K562 (cell line): ENCODE results near the gene PRSS56. TPM values are rescaled to one million over a fixed set of nuclear protein-coding genes. Genes with fewer than 3 reads are reported as not detected.

Source experiments
- ATAC-seq: fragments of 200-7000 bp; cut with Tn5 transposase; 3 replicates; pipeline ENCODE4 v1.9.1; 2020; ENCODE audit warnings: moderate library complexity
- BruUV-seq: library from RNA; stranded (reverse); fragments of 400-500 nt; replicated peaks from 2 replicates; lab custom pipeline; 2021; lab: Mats Ljungman, UMichigan
- CTCF ChIA-PET: fragments of 300-600 bp; formaldehyde crosslinking; extraction: SDS; loops from one replicate; lab custom pipeline; 2021; ENCODE audit warnings: low intra/inter-chr PET ratio; lab: Yijun Ruan, JAX
- POLR2A ChIA-PET: fragments of 300-600, 350-650 bp; sonication (Branson Sonifier 250); formaldehyde crosslinking; extraction: SDS; loops from one replicate; lab custom pipeline; 2021; ENCODE audit warnings: antibody characterized with exemption, inconsistent platforms; lab: Yijun Ruan, JAX
- DNase-seq, 4 experiments: peaks; one replicate each; pipeline versions ENCODE4 v3.0.0 to v3.0.0-alpha.2; 2011 to 2018; ENCODE audit warnings: low spot score in 3 of 4, mixed read lengths in 3 of 4; ENCODE audit errors: extremely low read depth in 1 of 4
- FAIRE-seq: peaks from 2 replicates; lab custom pipeline; 2011; peaks lifted over from hg19 to GRCh38; lab: Jason Lieb, UNC
- H2AFZ ChIP-seq: 2 replicates; pipeline ENCODE4 v1.6.0; 2011; ENCODE audit warnings: low read depth, low read length, control low read depth, inconsistent platforms
- H3K27ac ChIP-seq: fragments of 200-600 bp; 3 replicates; pipeline ENCODE4 v1.8.0; 2011; ENCODE audit warnings: low read depth, mild to moderate bottlenecking, control low read depth, inconsistent platforms, low read length, moderate library complexity, mixed read lengths; ENCODE audit errors: extremely low read depth
- H3K27me3 ChIP-seq, 2 experiments: fragments of 300-600 bp in 1 of 2; 2 replicates in 1 of 2; 3 replicates in 1 of 2; pipeline versions ENCODE4 v1.6.0 to v1.8.0; 2011; ENCODE audit warnings: inconsistent platforms in 2 of 2, low read length in 2 of 2, mild to moderate bottlenecking in 1 of 2, mixed read lengths in 1 of 2, moderate library complexity in 1 of 2; ENCODE audit not compliant: control insufficient read depth in 2 of 2, insufficient read depth in 2 of 2
- H3K36me3 ChIP-seq: fragments of 300-600 bp; 3 replicates; pipeline ENCODE4 v1.8.0; 2011; ENCODE audit warnings: mild to moderate bottlenecking, low read length, inconsistent platforms; ENCODE audit not compliant: control insufficient read depth, insufficient read depth
- H3K4me1 ChIP-seq, 2 experiments: fragments of 200-600 bp in 1 of 2; replicated peaks in 1 of 2; 2 replicates in 1 of 2; 3 replicates in 1 of 2; pipeline versions ENCODE4 v1.5.1 to v1.8.0; 2011; ENCODE audit warnings: inconsistent platforms in 2 of 2, low read length in 2 of 2, mild to moderate bottlenecking in 1 of 2, mixed read lengths in 1 of 2, moderate library complexity in 1 of 2; ENCODE audit not compliant: control insufficient read depth in 2 of 2, insufficient read depth in 2 of 2
- H3K4me2 ChIP-seq: 2 replicates; pipeline ENCODE4 v1.6.1; 2011; ENCODE audit warnings: low read length, control low read depth, inconsistent platforms, mixed read lengths; ENCODE audit not compliant: insufficient read depth
- H3K4me3 ChIP-seq: fragments of 200-600 bp; sonication (generic), shearing (Covaris generic); 2 replicates; pipeline ENCODE4 v1.5.1; 2016; ENCODE audit warnings: control low read depth, inconsistent platforms
- H3K79me2 ChIP-seq: fragments of 200-600 bp; 3 replicates; pipeline ENCODE4 v1.8.0; 2011; ENCODE audit warnings: low read length, inconsistent platforms; ENCODE audit not compliant: control insufficient read depth, insufficient read depth
- H3K9ac ChIP-seq, 2 experiments: 2 replicates each; pipeline versions ENCODE4 v1.6.0 to v1.6.1; 2011; ENCODE audit warnings: low read depth in 2 of 2, low read length in 2 of 2, control low read depth in 1 of 2, inconsistent platforms in 1 of 2, mild to moderate bottlenecking in 1 of 2, mixed read lengths in 1 of 2; ENCODE audit not compliant: insufficient read depth in 1 of 2
- H3K9me1 ChIP-seq: one replicate; pipeline ENCODE4 v1.6.0; 2011; ENCODE audit warnings: inconsistent platforms, mild to moderate bottlenecking, low read length, moderate library complexity; ENCODE audit not compliant: control insufficient read depth, insufficient read depth
- H3K9me3 ChIP-seq: replicated peaks from 2 replicates; pipeline ENCODE4 v1.5.1; 2011; ENCODE audit warnings: low read depth, low read length, inconsistent platforms; ENCODE audit not compliant: control insufficient read depth, insufficient read depth
- H4K20me1 ChIP-seq: replicated peaks from 2 replicates; pipeline ENCODE4 v1.6.1; 2011; ENCODE audit warnings: low read length, inconsistent platforms, mixed read lengths; ENCODE audit not compliant: control insufficient read depth, insufficient read depth
- HNRNPL ChIP-seq: fragments of 200-400 bp; formaldehyde crosslinking; IDR thresholded peaks from 2 replicates; pipeline ENCODE4 v1.6.1; 2017; ENCODE audit warnings: low read depth, mild to moderate bottlenecking, low read length
- ILF3 ChIP-seq: fragments of 450-650 bp; IDR thresholded peaks from 2 replicates; pipeline ENCODE4 v1.6.1; 2018; ENCODE audit warnings: antibody characterized with exemption, mild to moderate bottlenecking, moderate library complexity, borderline replicate concordance
- MEF2D ChIP-seq: conservative IDR thresholded peaks from 2 replicates; pipeline ENCODE4 v1.6.1; 2016; ENCODE audit warnings: low read depth, missing genetic modification characterization, missing compliant biosample characterization
- NFIX ChIP-seq: fragments of 250-450 bp; sonication (Bioruptor Pico); IDR thresholded peaks from 2 replicates; pipeline ENCODE4 v1.4.0; 2020; ENCODE audit warnings: low read depth, mild to moderate bottlenecking, moderate library complexity
- NRF1 ChIP-seq, 2 experiments: fragments of 450-650 bp; IDR thresholded peaks in 1 of 2; conservative IDR thresholded peaks in 1 of 2; 2 replicates each; pipeline ENCODE4 v1.6.1; 2014; ENCODE audit warnings: mild to moderate bottlenecking in 2 of 2
- PTTG1 ChIP-seq: fragments of 450-650 bp; IDR thresholded peaks from 2 replicates; pipeline ENCODE4 v1.6.1; 2016; ENCODE audit warnings: low read depth, mild to moderate bottlenecking, missing genetic modification characterization, missing compliant biosample characterization
- SUPT5H ChIP-seq: fragments of 450-650 bp; IDR thresholded peaks from 2 replicates; pipeline ENCODE4 v1.6.1; 2016
- TCFL5 ChIP-seq: fragments of 250-450 bp; sonication (Bioruptor Pico); conservative IDR thresholded peaks from 2 replicates; pipeline ENCODE4 v1.6.1; 2021; ENCODE audit warnings: mild to moderate bottlenecking, moderate library complexity, matching md5 sums
- ZNF696 ChIP-seq: fragments of 250-450 bp; sonication (Bioruptor Pico); conservative IDR thresholded peaks from 2 replicates; pipeline ENCODE4 v1.4.0; 2020; ENCODE audit warnings: mild to moderate bottlenecking, moderate library complexity
- WGBS: fragments of 100-300 bp; shearing (Covaris generic); methylation state at CpG from one replicate; pipeline ENCODE4 v1.1.6; 2016; ENCODE audit warnings: low coverage, mixed read lengths; ENCODE audit not compliant: insufficient coverage; ENCODE audit errors: missing lambda C conversion rate; 5-methylcytosine and 5-hydroxymethylcytosine counted together
- in situ Hi-C: fragments of 300-500 bp; cut with MboI; formaldehyde crosslinking; loops from 4 replicates; pipeline ENCODE4 v1.15.0; 2018; ENCODE audit warnings: inconsistent platforms, mixed read lengths
- intact Hi-C: fragments of 100-400 bp; cut with micrococcal nuclease; formaldehyde crosslinking; loops from 2 replicates; pipeline ENCODE4 v1.14.2; 2022
- polyA plus RNA-seq, 8 experiments: library from polyadenylated mRNA; depleted of rRNA in 4 of 8; stranded (reverse) in 5 of 8; unstranded in 3 of 8; fragments of >200 nt; fragmentation: Nextera tagmentation in 2 of 8; fragmentation: Illumina TruSeq in 1 of 8; extraction: Ambion mirVana in 2 of 8; extraction: Trizol in 1 of 8; gene quantifications; 2 replicates each; pipeline versions ENCODE4 v1.2.1 to v1.2.3, GENCODE V29; 2011 to 2014; ENCODE audit warnings: inconsistent platforms in 1 of 8, missing spikeins in 1 of 8
- total RNA-seq, 7 experiments: library from RNA; depleted of rRNA in 6 of 7; stranded (reverse); fragments of >200 nt in 6 of 7; fragmentation: Illumina TruSeq in 2 of 7; extraction: Trizol in 2 of 7; gene quantifications; 2 replicates each; pipeline versions ENCODE4 v1.2.1 to v1.2.3, GENCODE V29; 2011 to 2021; ENCODE audit warnings: low replicate concordance in 1 of 7
- TF ChIP-seq, protein P1 (sequence below): fragments of 450-650 bp; IDR thresholded peaks from 2 replicates; pipeline ENCODE4 v1.6.1; 2016; ENCODE audit warnings: mild to moderate bottlenecking

Gene PRSS56
- total and polyA plus RNA-seq, 9 of the 15 experiments (the other 6 are each of a cell fraction or from before 2014, with no cell fraction given): not detected

GRCh38 chr2:232489516-232490220, 30.5 kb upstream of the PRSS56 start:
- no peaks in the 10 kb centered on the region for H4K20me1 ChIP-seq
- H3K4me3 ChIP-seq: no peak overlapping the region
- no peaks in the 10 kb centered on the region for H3K79me2 ChIP-seq
- BruUV-seq: no TSS peak
- FAIRE-seq (no peak), ATAC-seq (no peak), DNase-seq (no peak)
- no peak overlapping the region for H3K9ac ChIP-seq
- 9% methylated on average over 8 of the region's 9 CpGs for WGBS
- intact Hi-C loops: no loop called here
- no peaks in the 10 kb centered on the region for H3K9me3 ChIP-seq
- H3K36me3 ChIP-seq: no peaks in the 10 kb centered on the region
- H3K27me3 ChIP-seq: peaks cover 0 to 24% of the 10 kb centered on the region in 2 experiments; a peak in 2 of 5 replicates
- ChIA-PET POLR2A (interaction anchor here (0.6 kb wide), 1 partner anchor 39 kb away, joined by 4 read pairs; no protein-coding TSS in a partner anchor), CTCF (no interaction called here)
- H3K27ac ChIP-seq: no peak overlapping the region
- no peaks in the 10 kb centered on the region for H3K4me1 ChIP-seq
- in situ Hi-C loops: no loop called here
- TF ChIP-seq SUPT5H: no peak
- TF ChIP-seq, protein P1, sequence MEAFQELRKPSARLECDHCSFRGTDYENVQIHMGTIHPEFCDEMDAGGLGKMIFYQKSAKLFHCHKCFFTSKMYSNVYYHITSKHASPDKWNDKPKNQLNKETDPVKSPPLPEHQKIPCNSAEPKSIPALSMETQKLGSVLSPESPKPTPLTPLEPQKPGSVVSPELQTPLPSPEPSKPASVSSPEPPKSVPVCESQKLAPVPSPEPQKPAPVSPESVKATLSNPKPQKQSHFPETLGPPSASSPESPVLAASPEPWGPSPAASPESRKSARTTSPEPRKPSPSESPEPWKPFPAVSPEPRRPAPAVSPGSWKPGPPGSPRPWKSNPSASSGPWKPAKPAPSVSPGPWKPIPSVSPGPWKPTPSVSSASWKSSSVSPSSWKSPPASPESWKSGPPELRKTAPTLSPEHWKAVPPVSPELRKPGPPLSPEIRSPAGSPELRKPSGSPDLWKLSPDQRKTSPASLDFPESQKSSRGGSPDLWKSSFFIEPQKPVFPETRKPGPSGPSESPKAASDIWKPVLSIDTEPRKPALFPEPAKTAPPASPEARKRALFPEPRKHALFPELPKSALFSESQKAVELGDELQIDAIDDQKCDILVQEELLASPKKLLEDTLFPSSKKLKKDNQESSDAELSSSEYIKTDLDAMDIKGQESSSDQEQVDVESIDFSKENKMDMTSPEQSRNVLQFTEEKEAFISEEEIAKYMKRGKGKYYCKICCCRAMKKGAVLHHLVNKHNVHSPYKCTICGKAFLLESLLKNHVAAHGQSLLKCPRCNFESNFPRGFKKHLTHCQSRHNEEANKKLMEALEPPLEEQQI: no peak
- TF ChIP-seq ILF3: no peak
- TF ChIP-seq NRF1 (conservative IDR thresholded peaks at IDR 0.05 in 1 of 2, IDR thresholded peaks at IDR 0.05 in 1 of 2): no peak
- no peak for TF ChIP-seq ZNF696 (CRISPR knock-in tag)
- no peak for TF ChIP-seq HNRNPL
- no peak for TF ChIP-seq PTTG1 (tag)
- no peak for TF ChIP-seq NFIX (CRISPR knock-in tag)
- no peak for TF ChIP-seq TCFL5 (CRISPR knock-in tag)
- TF ChIP-seq MEF2D (tag): no peak
- H2AFZ ChIP-seq: no peak overlapping the region
- no peak overlapping the region for H3K4me2 ChIP-seq
- no peaks in the 10 kb centered on the region for H3K9me1 ChIP-seq
